GM12864 (cell line): Measurements from ENCODE around the gene CA10.

ENCODE experiments used
- DNase-seq: peaks from one replicate; pipeline ENCODE4 v3.0.0-alpha.2; 2011; ENCODE audit warnings: low read depth
- H3K4me3 ChIP-seq: 2 replicates; pipeline ENCODE4 v1.5.1; 2011; ENCODE audit warnings: mild to moderate bottlenecking, low read depth, low read length, control low read depth
- TF ChIP-seq, protein P1 (sequence below): IDR thresholded peaks from 2 replicates; pipeline ENCODE4 v1.5.1; 2011; ENCODE audit warnings: low read depth, mild to moderate bottlenecking, moderate library complexity, low read length, control low read depth, inconsistent platforms; ENCODE audit errors: missing control alignments

CA10 gene

DNA sequence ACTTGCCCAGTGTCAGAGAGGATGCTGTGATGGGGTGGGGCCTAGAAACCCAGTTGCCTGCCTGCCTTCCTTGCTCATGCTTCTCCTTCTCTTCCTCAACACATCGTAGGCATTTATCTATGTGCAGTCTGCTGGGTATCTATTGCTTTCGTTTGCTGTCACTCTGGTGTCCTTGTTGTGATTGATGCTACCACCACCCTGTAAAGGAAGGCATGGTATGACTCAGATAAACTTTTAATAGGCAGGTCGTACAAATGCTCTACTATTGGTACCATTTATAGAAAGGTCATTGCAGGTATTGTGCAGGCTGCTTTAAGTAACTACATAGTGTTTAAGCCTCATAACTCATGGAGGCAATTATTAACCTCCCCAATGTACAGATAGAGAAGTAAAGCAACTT is 529.3 kb downstream of the CA10 start:
- DNase-seq = no peak
- TF ChIP-seq, protein P1, sequence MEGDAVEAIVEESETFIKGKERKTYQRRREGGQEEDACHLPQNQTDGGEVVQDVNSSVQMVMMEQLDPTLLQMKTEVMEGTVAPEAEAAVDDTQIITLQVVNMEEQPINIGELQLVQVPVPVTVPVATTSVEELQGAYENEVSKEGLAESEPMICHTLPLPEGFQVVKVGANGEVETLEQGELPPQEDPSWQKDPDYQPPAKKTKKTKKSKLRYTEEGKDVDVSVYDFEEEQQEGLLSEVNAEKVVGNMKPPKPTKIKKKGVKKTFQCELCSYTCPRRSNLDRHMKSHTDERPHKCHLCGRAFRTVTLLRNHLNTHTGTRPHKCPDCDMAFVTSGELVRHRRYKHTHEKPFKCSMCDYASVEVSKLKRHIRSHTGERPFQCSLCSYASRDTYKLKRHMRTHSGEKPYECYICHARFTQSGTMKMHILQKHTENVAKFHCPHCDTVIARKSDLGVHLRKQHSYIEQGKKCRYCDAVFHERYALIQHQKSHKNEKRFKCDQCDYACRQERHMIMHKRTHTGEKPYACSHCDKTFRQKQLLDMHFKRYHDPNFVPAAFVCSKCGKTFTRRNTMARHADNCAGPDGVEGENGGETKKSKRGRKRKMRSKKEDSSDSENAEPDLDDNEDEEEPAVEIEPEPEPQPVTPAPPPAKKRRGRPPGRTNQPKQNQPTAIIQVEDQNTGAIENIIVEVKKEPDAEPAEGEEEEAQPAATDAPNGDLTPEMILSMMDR = no peak
- no peak overlapping the region for H3K4me3 ChIP-seq

DNA sequence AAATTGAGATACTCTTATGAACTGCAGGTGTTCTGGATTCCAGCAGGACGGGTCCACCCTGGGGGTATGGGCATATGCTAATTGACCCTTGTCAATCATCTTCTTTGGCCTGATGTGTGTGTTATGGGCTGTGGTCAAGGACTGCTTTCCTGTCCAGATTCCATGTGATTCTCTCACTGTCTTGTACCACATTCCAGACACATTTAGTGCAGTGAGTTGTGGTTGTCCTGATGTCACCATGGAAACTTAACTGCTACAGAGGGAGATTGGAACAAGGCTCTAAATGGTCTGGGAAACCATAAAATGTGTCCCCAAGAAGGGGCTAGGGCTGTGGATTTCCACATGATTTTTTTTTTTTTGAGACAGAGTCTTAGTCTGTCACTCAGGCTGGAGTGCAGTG is 530.7 kb downstream of the CA10 start:
- TF ChIP-seq, protein P1 = no peak
- H3K4me3 ChIP-seq = no peak overlapping the region
- no peak for DNase-seq

DNA sequence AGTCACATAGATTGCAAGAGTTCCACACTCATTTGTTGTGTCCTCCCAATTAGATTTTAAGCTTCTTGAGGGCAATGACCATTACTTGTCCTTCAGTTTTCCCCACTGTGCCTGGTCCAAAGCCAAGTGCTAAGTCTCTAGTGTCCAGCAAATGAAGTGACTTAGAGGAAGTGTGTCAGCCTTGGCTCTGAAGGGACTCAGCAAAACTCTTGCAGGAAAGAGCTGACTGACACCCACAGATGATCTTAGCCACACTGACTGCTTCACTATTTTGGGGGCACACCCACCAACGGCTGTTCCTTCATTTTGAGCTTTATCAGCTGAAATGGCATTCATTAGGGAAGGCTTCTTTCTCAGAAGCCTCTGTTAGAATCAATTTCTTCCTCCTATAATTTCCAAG is 540.0 kb downstream of the CA10 start:
- DNase-seq = no peak

DNA sequence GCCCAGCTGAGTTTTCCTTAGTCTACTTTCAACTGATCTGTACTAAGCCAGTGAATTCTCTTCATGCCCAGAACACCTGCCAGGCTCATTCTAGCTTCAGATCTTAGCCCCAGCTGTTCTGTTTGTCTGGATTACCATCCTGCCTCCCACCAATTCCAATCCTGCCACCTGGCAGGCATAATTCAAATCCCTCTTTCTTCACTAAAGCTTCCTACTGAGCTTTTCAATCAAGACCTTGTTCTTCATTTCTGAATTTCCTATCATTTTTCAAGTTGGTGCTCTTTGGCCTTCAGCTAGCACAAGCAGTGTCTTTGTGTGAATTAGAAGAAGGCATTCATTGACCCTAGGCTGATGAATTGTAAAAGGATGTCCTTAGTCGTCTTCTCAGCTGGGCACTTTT is 540.5 kb downstream of the CA10 start:
- DNase-seq = no peak
- no peak overlapping the region for H3K4me3 ChIP-seq
- TF ChIP-seq, protein P1 = no peak

More for the DNA sequence above, 540.0 kb downstream of the CA10 start:
- TF ChIP-seq, protein P1 = no peak
- H3K4me3 ChIP-seq = no peak overlapping the region

DNA sequence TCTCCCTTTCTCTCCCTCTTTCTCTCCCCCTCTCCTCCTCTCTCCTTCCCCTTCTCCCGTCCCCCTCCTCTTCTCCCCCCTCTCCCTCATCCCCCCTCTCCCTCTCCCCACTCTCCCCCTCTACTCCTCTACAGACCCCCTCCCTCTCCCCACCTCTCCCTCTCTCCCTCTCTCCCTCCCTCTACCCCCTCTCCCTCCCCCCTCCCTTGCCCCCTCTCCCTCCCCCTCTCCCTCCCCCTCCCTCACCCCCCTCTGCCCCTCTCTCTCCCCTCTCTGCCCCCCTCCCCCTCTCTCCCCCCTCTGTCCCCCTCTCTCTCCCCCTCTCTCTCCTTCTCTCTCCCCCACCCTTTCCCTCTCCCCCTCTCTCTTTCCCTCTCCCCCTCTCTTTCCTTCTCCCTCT is 545.3 kb downstream of the CA10 start:
- TF ChIP-seq, protein P1 = no peak
- H3K4me3 ChIP-seq = no peak overlapping the region
- DNase-seq = no peak

DNA sequence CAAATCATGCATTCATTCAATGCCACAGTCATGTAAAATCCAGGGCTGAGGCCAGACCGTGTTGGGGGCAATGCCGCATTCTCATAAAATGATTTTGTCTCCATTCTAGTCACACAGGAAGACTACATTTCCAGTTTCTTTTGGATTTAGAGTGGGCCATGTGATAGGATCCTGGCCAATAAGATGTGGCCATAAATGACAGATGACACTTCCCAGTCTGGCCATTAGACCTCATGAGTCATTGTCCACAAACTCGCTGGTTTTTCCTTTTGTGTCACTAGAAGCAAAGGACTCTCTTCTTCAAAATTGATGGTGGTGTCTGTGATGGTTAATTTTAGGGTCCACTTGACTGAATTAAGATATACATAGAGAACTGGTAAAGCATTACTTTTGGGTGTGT is 545.8 kb downstream of the CA10 start:
- TF ChIP-seq, protein P1 = no peak
- H3K4me3 ChIP-seq = no peak overlapping the region
- DNase-seq = no peak

DNA sequence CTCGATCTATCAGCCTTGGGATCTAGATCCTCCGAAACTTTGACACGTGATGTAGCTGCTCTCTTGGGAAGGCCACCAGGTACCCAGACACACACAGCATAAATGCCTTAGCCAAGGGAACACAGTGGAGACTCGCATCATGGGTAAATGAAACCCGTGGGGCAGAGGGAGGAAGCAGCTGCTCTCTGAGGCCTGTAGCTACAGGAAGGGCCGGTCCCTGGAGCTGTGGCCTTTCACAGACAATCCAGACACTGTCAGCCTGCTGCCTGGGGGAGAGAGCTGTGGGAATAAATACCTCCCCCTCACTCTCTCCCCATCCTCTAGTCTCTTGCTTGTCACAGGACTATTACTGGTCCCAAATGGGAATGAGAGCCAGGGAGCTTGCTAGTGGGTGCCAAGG is 546.9 kb downstream of the CA10 start:
- DNase-seq = no peak
- TF ChIP-seq, protein P1 = no peak
- no peak overlapping the region for H3K4me3 ChIP-seq
